NOMO-1 treated with DMSO at 0.1 percent for 48 hours (cell line): ENCODE measurements around the gene RHPN2.
"Not testable (repeated sequence)": the region's sequence is repeated elsewhere in the genome, so short reads cannot be mapped to it uniquely, and the experiment has no call there.

Experiments used
- DNase-seq: peaks from one replicate; lab custom pipeline; 2025; ENCODE audit not compliant: unreplicated experiment; lab: John Stamatoyannopoulos, UW

RHPN2 gene

GRCh38 chr19:33032218-33032781 lies 32.4 kb downstream of the RHPN2 start:
- no peak for DNase-seq

GRCh38 chr19:33029746-33030303 lies 34.9 kb downstream of the RHPN2 start:
- DNase-seq: no peak

GRCh38 chr19:33026602-33027001 lies 38.1 kb downstream of the RHPN2 start:
- not testable (repeated sequence) for DNase-seq

- DNase-seq: not testable (repeated sequence)
Measured at GRCh38 chr19:33025468-33026238, 39.0 kb downstream of the RHPN2 start.

GRCh38 chr19:33024398-33024797 lies 40.3 kb downstream of the RHPN2 start:
- DNase-seq: no peak

GRCh38 chr19:33022472-33023116 lies 42.1 kb downstream of the RHPN2 start:
- no peak for DNase-seq

GRCh38 chr19:33010891-33011290 lies 53.8 kb downstream of the RHPN2 start:
- DNase-seq: peak; percentile 6

GRCh38 chr19:33008738-33009137 lies 56.0 kb downstream of the RHPN2 start:
- DNase-seq: no peak

GRCh38 chr19:33005440-33005839 lies 59.2 kb downstream of the RHPN2 start:
- DNase-seq: no peak

- not testable (repeated sequence) for DNase-seq
Measured at GRCh38 chr19:33003424-33004024, 61.2 kb downstream of the RHPN2 start.

- DNase-seq: not testable (repeated sequence)
Measured at GRCh38 chr19:33002126-33002865, 62.4 kb downstream of the RHPN2 start.

GRCh38 chr19:33000910-33001309 lies 63.8 kb downstream of the RHPN2 start:
- no peak for DNase-seq

GRCh38 chr19:33000510-33000909 lies 64.2 kb downstream of the RHPN2 start:
- no peak for DNase-seq

- DNase-seq: no peak
Measured at GRCh38 chr19:32998722-32999121, 66.0 kb downstream of the RHPN2 start.

- DNase-seq: no peak
Measured at GRCh38 chr19:32997716-32998355, 66.9 kb downstream of the RHPN2 start.

GRCh38 chr19:32997061-32997464 lies 67.6 kb downstream of the RHPN2 start:
- not testable (repeated sequence) for DNase-seq

- DNase-seq: not testable (repeated sequence)
Measured at GRCh38 chr19:32995966-32996365, 68.7 kb downstream of the RHPN2 start.

GRCh38 chr19:32988724-32989123 lies 76.0 kb downstream of the RHPN2 start:
- DNase-seq: no peak

GRCh38 chr19:32988254-32988653 lies 76.4 kb downstream of the RHPN2 start:
- not testable (repeated sequence) for DNase-seq

- not testable (repeated sequence) for DNase-seq
Measured at GRCh38 chr19:32982488-32982887, 82.2 kb downstream of the RHPN2 start.
